ENCODE measurements around the gene TEAD1. TPM values are rescaled to one million over a fixed set of nuclear protein-coding genes. Genes with fewer than 3 reads are reported as not detected.

Gene TEAD1
- total and polyA plus RNA-seq, 10 of the 15 experiments (the other 5 are each of a cell fraction or from before 2014, with no cell fraction given): 0.01 to 0.59 (median 0.04) TPM; not detected in 6

- TF ChIP-seq WRNIP1 (IDR thresholded peaks at IDR 0.05; ENCODE audit: borderline replicate concordance, low read depth, low read length) (no peak), CBX3 (IDR thresholded peaks at IDR 0.05; ENCODE audit: borderline replicate concordance, low read depth) (no peak), SUPT20H (IDR thresholded peaks at IDR 0.05; ENCODE audit: borderline replicate concordance, control insufficient read depth, low read depth, low read length) (no peak), MLLT1 (IDR thresholded peaks at IDR 0.05) (no peak), NR2F1 (conservative IDR thresholded peaks at IDR 0.05) (no peak), PBX3 (IDR thresholded peaks at IDR 0.05; ENCODE audit: insufficient replicate concordance, low read depth, low read length) (no peak), YBX1 (IDR thresholded peaks at IDR 0.05) (no peak), ATF2 (IDR thresholded peaks at IDR 0.05; ENCODE audit: low read length) (no peak), E4F1 (IDR thresholded peaks at IDR 0.05; ENCODE audit: borderline replicate concordance, partially characterized antibody) (no peak), GATAD2B (conservative IDR thresholded peaks at IDR 0.05; ENCODE audit: low read depth) (no peak), IKZF1 (conservative IDR thresholded peaks at IDR 0.05) (no peak), HDGF (IDR thresholded peaks at IDR 0.05) (no peak), MYC (IDR thresholded peaks at IDR 0.05; ENCODE audit: insufficient read depth, insufficient read length, insufficient replicate concordance, low read length, severe bottlenecking) (no peak), KDM1A (IDR thresholded peaks at IDR 0.05; ENCODE audit: borderline replicate concordance) (no peak)
Measured at GRCh38 chr11:12949453-12949852, 275.2 kb downstream of the TEAD1 start (continued).
